DMS 273 (cell line): Measurements from ENCODE around the gene CUL1.

Experiments
- DNase-seq: peaks from one replicate; lab custom pipeline; 2025; ENCODE audit not compliant: unreplicated experiment; lab: John Stamatoyannopoulos, UW

CUL1 gene

DNA sequence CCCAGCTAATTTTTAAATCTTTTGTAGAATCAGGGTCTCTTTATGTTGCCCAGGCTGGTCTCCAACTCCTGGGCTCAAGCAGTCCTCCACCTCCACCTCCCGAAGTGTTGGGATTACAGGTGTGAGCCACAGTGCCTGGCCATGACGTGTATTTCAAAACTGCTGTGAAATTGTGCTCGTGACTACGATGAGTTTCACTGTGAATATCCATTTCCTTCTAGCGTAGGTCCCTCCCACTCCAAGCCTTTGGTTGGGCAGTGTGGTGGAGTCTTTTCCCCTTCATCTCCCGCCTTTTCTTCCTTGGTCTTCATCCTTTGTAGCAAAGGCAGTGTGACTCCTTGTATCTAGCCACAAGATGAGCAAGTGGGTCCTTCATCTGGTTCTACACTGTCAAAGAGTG is 56.2 kb downstream of the CUL1 start:
- no peak for DNase-seq

DNA sequence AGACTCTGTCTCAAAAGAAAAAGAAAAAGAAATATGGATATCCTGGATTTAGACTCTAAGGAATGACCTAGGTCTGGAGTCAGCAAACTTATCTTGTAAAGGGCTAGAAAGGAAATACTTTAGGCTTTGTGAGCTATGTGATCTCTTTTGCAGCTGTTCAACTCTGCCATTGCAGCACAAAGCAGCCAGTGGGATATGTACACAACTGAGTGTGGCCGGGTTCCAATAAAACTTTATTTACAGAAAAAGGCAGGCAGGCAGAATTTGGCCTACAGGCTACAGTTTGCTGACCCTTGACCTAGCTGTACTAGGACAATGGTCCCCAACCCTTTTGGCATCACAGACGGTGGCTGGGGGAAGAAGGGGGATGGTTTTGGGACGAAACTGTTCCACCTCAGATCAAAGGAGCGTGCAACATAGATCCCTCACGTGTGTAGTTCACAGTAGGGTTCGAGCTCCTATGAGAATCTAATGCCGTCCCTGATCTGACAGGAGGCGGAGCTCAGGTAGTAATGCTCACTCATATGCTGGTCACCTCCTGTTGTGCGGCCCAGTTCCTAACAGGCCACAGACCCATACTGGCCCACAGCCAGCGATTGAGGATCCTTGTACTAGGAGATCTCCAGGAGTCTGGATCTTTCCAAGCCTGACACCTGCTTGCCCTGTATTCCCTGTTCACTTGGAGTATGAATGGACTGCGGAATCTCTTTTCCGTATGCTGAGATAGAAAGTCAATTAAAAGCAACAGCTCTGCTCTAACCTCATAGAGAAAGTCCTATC is 63.0 kb downstream of the CUL1 start:
- no peak for DNase-seq

DNA sequence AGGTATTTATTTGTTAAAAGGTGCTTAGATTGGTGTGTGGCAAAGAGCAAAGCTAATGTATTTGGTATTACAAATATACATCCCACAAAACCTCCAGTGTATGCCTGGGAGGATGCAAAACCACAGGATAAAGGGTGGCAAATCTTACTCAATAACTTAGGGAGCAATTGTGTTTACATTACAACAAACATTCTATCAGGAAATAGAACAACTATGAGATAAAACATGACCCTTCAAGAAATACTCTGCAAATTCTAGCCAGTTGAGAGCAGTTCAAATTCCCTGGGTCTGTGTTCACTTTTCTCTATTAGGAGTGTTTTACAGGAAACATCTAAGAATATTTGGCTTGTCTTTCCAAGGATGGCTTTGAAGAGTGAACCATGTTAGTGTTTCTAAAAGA is 64.9 kb downstream of the CUL1 start:
- no peak for DNase-seq

DNA sequence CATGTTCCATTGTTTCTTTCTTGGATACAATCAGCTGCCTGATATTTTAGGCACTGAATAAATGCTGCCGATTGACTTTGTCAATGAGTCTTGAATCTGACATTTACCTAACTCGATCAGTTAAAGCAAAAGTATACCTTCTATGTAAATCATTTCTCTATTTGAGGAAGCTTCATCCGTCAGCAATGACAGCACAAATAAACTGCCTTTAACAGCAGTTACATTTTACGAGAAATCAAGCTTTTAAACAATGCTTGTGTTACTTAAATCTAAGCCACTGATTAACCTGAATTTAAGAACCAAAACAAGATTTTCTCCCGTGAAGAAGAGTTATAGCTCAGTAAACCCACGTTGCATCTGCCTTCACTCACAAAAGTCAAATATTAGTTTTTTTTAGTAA is 71.3 kb downstream of the CUL1 start:
- DNase-seq = no peak

DNA sequence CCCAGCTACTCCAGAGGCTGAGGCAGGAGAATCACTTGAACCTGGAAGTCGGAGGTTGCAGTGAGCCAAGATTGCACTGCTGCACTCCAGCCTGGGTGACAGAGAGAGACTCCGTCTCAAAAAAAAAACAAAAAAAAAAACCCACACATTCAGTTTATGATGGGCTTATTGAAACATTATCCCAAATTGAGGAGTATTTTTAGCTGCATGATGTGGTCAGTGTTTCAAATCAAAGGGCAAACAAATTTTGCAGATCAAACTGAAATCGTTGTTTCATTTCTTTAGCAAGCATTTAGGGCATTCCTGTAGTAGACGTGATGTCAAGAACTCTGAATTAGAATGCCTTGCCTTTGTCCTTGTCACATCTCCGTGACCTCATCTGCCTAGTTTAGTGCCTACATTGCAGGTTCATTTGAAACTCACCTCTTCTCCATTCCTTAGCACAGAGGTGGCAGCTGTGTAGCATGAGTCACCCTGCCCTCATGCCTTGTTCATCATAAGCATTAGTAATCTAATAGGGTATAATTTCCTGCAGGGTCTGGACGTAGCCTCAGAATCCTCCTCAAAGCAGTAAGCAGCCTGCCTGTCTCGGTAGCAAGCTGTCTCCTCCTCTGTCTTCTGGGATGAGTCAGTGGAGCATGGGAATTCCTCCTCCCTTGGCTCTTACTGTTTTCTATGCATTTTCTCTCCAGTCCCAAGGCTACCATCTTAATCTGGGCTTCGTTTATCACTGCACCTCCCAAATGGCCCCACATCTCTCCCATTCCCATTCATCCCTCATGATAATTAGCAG is 73.8 kb downstream of the CUL1 start:
- peak; percentile 83 for DNase-seq

DNA sequence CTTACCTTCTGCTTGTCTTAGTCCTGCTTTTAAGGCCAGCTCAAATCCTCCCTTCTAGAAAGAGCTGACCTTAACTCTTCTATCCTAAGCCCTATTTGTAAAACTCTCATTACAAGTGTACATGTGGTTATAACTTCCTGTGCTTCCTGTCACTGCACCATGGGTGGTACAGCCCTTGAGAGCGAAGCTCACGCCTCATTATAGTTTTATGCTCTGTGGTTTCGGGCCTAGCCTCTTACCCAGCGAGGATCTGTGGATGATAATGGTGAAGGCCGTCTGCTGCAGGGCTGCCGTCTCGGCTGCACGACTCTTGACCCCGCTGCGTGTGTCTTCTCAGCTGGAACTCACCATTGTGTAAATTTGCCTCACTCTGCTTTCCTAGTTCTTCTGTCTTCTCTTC is 74.6 kb downstream of the CUL1 start:
- no peak for DNase-seq

DNA sequence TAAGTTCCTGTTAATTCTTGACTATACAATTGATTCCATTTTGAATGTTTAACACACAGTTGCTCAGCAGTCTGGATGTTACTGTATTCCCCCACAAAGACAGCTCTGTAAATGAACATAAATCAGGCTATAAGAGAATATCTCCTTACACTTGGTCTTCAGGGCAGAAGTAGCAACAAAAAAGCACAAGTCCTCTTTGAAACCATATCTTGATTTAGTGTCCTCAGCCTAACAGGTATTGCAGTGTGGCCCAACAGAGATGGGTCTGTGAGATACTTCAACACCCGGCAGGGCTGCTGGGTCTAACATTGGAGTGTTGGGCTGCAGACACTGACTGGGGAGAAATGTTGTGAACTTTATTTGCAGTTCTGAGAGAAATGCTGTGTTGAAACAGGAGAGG is 75.8 kb downstream of the CUL1 start:
- no peak for DNase-seq

DNA sequence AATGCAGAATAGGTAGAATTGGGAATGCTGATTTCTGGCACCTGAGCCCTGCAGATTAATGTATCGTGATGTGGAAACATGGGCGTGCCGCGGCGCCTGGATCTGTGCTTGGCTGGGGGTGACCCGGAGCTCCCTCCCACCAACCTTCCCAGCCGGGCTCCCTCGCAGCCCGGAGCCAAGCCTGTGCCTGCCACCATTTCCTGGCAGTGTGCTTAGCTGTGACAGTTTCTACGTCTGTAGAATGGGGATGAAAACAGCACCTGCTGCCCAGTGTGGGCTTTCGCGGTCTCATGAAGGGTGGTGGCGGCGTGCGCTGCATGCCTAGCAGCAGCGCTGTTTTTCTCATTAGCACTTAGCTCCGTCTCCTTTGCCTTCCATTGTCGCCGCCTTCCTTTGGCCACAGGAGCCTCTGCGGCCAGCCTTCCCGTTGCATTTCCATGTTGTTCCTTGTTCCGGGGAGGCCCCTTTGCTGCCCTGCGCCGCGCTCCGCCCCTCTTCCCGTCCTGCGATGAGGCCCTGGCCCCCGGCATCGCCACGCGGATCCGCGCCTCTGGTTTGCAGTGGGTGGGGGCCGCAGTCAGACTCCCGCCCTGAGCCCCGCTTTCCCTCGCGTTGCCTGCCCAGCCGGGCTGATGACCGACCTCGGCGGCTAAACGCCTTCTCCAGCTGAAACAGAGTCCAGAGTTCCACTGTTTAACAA is 84.2 kb downstream of the CUL1 start:
- no peak for DNase-seq

DNA sequence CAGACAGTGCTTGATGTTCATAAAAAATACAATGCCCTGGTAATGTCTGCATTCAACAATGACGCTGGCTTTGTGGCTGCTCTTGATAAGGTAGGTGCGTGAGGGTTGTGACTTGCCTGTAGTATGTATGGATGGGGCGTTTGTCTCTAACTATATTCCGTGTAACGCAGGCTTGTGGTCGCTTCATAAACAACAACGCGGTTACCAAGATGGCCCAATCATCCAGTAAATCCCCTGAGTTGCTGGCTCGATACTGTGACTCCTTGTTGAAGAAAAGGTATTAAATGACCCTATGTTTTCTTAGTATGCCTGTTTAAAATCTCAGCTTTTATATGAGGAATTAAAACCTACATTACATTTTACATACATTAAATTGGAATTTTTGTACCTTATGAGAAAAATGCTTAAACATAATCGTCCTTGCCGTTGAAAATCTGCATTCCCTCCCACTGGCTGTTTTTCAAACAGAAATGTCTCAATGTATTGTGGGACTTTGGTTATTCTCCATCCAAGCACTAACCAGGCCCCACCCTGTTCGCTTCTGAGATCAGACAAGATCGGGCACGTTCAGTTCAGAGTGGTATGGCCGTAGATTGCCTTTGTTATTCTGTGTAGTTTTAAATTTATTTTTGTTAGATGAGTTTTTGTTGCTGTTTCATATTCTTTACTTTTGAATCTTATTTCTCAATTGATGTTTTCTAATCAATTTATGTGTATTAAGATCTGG is 85.3 kb downstream of the CUL1 start:
- no peak for DNase-seq

DNA sequence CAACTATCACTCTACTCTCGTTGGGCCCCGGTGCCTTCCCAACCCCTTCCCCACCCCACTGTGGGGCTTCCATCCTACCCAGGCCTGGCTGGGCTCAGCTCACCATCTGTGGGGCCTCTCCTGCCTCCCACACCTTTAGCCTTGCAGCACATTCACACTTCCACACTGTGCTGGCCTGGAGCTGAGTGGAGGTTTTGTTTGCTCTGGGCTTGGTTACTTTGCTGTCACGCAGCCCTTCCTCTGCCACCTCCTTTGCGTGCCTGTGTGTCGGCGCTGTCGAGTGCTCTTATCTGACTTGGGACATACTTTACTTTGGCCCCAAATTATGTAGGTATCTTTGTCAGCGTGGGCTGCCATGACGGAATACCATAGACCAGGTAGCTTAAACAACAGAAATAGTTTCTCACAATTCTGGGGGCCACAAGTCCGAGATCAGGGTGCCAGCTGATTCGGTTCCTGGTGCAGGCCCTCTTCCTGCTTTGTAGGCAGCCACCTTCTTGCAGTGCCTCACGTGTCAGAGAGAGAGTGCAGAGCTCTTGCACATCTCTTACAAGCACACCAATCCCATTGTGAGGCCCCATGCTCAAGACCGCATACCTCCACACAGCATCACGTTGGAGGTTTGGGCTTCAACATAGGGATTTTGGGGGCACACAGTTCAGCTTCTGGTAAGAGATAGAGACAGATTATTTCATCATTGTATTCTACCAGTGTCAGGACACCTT is 89.0 kb downstream of the CUL1 start:
- DNase-seq = no peak

DNA sequence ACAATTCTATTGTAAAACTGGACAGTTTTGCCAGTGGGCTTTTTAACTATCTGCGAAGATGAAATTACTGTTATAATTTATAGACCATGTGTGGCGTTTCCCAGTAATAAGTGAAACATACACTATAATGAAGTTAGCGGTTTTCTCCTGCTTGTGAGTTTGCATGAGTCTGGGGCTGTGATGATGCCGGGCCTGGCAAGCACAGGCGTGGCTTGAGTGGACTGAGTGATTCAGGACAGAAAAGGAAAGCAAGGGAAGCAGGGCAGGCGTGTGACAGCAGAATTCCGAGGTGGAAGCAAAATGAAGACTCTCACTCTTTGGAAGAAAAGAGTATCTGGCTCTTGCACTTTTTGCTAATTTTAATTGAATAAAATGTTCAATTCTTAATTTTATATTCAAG is 90.5 kb downstream of the CUL1 start:
- no peak for DNase-seq

DNA sequence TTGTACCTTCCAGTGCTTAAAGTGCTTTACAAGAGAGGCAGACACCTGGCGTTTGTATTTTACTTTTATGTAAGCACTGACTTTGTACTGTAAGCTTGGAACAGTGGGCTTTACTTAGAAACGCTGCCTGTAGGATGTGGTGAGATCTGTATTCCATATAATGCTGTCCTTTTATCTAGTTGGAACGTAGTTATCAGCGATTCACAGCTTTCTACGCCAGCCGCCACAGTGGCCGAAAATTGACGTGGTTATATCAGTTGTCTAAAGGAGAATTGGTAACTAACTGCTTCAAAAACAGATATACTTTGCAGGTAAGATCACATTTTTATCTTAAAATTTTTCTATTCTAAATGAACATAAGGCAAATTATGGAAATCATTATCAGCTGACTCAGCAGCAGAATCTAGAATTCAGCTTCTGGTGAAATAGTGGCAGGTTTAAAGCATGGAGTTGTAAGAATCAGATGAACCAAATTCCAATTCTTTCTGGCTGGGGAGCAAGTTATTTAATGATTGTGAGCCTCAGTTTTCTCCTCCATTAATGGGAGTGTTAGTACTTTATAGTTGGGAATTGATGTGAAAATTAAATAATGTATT is 91.5 kb downstream of the CUL1 start:
- DNase-seq = no peak

DNA sequence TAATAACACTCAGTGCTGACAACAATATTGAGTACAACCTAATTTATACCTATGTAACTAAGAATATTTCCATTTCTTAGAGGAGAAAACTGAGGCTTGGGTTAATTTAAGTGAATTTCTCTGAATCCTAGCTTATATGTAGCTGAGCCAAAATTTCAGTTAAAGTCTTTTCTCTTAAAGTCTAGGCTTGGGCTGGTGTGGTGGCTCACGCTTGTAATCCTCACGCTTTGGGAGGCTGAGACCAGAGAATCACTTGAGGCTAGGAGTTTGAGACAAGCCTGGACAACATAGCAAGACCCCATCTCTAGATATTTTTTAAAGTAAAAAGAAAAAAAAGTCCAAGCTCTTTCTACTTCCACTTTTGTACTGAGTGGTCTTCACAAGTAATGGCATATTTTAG is 92.1 kb downstream of the CUL1 start:
- DNase-seq = no peak

DNA sequence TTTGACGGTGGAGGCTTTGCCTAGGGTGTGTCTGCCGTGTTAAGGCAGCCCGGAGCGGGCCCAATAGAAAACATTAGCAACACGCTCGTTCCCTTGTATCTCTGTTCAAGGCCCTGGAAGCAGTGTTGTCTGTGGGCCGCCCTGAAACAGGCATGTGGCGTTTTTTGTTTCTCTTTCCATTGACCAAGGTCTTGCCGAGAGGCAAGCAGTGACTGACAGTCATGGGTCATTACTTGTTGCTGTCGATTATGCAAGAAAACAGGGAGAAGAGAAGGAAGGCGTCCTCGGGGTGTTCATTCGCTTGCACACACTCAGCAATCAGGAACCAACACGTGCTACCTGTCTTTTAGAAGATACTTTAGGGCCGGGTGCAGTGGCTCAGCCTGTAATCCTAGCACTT is 92.8 kb downstream of the CUL1 start:
- DNase-seq = no peak

DNA sequence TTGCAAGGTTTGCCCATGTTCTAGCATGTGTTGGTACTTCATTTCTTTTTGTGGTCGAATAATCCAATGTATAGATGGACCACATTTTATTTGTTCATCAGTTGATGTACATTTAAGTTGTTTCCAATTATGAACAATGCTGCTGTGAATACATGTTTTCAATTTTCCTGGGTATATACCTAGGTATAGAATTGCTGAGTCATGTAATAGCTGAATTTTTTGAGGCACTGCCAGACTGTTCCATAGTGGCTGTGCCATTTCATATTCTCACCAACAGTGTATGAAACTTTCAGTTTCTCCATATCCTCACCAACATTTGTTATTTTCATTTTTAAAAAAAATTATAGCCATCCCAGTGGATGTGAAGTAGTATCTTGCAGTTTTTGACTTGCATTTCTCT is 94.9 kb downstream of the CUL1 start:
- DNase-seq = no peak

DNA sequence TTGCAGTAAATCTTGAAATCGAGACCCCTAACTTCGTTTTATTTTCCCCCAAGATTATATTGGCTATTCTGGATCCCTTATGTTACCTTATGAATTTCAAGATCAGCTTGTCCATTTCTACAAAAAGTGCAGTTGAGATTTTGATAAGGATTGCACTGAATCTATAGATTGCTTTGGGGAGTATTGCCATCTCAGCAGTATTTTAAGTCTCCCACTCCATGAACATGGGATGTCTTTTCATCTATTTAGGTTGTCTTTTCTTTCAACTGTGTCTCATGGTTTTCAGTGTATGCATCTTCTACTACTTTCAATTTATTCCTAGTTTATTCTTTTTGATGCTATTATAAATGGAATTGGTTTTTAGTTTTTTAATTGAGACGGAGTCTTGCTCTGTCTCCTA is 95.8 kb downstream of the CUL1 start:
- no peak for DNase-seq

DNA sequence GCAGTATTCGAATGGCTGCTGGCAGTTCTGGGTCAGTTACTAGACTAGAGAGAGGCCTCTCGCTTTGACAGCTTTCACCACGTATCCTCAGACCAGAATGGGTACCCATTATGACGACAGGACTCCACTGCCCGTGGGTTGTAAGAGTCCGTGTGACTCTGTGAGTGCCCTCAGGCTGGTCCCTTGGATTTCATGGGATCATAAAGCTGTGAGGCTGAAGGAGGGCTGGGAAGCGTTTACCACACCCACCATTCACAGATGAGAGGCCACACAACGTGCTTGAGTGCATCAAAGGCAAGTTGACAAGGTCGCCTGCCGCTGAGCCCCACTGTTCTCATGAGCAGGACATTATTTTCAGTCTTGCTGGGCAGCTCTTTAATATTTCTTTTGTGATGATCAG is 98.1 kb downstream of the CUL1 start:
- DNase-seq = no peak

DNA sequence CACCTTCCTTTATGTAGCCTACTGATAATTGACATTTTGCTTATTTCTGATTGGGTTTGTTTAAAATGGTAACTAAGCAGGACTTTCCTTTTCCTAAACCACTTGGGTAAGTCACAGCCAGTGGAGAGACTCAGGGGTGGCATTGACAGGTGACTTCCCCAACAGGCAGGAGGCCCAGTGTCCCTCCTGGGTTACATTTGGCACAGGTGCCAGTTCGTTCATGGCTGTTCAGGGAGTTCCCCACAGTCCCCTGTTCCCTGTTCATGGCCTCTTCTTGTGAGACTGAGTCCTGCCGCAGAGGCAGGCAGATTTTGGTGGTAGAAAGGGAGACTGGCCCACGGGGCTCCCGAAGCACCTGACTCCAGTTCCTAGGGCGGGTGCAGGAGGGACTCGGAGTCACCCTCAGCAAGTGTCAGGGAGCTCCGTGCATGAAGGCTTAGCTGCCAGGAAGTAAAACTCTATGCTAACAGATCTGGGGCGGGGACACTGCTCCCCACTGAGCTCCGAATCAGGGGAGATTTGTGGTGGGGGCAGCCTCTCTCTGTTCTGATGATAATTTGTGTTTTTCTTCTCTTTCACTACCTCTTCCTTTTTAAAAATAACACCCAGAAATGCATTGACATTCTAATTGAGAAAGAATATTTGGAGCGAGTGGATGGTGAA is 101.3 kb downstream of the CUL1 start:
- no peak for DNase-seq

DNA sequence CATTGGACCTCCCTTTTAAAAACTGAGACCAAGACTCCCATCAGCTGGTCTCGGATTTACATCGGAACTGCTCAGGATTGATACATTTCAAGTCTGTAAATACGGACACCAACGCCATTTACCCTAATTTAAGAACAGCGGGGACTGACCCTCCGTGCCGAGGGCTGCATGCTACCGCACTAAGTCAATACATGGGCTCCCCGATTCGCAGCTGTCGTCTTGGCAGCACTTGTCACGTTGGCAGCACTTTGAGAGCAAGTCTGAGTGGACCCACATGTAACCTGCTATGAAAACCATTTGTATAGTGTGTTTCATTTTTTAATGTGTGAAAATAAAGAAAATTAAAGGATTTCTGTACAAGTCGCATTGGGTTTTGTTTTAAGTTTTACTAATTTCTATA is 102.0 kb downstream of the CUL1 start:
- DNase-seq = no peak

DNA sequence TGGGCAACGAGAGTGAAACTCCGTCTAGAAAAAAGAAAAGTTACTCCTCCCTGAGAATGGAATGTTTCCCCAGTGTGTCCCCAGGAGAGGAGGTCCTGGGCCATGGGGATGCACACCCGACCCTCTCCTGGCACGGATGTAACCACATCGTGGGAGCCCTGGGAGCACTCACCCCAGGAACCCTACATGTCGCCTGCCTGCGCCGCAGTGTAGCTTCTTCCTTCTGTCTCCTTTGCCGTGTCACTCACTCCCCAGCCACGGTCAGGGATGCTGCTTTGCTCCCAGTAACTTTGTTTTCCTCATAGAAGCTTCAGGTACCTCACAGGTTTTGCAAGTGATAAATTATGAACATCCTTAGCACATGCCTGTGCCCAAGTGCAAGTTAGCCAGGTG is 103.4 kb downstream of the CUL1 start:
- DNase-seq = no peak
